ENCODE results near the gene HSPA4L.

Gene HSPA4L

GRCh38 chr4:127875791-127876190 is 93.7 kb downstream of the HSPA4L start:
- Mint-ChIP-seq H3K27me3 (no peaks in the 10 kb centered on the region), H3K9me3 (ENCODE audit: low read depth) (no peaks in the 10 kb centered on the region), H3K27ac (no peak overlapping the region), H3K4me1 (ENCODE audit: low read depth) (peaks cover 16% of the 10 kb centered on the region), H3K36me3 (peaks cover 11% of the 10 kb centered on the region), H3K4me3 (no peak overlapping the region)

DNA sequence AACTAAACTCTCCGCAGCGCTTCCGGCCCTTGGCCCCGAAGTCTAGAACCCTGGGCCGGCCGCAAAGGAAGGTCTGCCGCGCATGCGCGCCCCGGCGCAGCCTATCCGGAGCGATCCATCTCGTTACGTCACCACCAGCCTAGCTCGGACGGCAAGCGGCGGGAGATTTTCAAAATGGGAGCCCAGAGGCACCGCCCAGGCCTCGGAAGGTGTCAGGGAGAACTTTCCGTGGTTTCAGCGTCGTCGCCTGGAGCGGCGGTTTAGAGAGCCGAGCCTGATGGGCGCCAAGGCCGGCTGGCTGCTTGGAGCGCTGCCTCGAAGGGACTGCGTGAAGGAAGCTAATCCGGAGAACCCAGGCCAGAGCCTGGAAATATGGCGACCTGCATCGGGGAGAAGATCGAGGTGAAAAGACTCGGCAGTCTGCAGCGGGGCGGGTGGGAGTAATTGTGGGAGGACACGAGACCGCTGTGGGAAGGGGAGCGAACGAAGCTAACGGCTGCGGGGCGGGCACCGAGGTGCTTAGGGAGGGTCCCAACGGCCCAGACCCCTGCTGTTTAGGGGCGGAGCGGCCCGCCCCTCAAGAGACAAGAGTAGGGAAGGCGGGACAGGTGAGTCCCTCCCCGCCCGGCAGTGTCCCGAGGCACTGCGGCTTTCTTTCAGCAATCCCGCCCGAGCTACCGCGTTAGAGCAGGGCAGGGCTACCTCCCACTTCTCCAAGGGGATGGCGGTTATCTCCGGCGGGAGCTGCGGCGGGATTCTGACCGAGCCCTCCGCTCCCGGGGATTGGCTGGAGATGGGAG is 98.8 kb downstream of the HSPA4L start, which contains the start of gene PLK4:
Gene PLK4 (plus strand): TSS at position 131 of the 800 bp plus-strand sequence. CDS start 242 bp downstream, at position 373.
- peaks cover 23% of the 10 kb centered on the region for H3K4me1 Mint-ChIP-seq (ENCODE audit: low read depth)
- H3K36me3 Mint-ChIP-seq: peaks cover 4% of the 10 kb centered on the region
- peak within 1 kb of the TSS; percentile 98 for H3K4me3 Mint-ChIP-seq
- peak within 1 kb of the TSS; percentile 97 for H3K27ac Mint-ChIP-seq
- no peaks in the 10 kb centered on the region for H3K9me3 Mint-ChIP-seq (ENCODE audit: low read depth)
- H3K27me3 Mint-ChIP-seq: no peaks in the 10 kb centered on the region

DNA sequence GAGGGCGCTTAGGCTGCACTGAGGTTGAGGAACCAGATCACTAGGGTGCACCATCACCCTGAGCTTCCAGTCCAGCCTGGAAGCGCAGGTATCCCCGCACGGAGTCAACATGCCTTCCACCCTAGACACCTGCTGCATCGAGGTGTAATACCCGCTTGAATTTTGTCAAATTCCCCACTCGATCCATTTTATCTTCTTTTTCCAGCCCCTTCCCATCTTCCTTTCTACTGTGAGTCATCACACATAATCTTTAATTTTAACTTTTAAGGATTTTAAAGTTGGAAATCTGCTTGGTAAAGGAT is 99.4 kb downstream of the HSPA4L start:
- Mint-ChIP-seq H3K27me3 (no peaks in the 10 kb centered on the region), H3K9me3 (ENCODE audit: low read depth) (no peaks in the 10 kb centered on the region), H3K27ac (peak overlapping the region; percentile 34), H3K4me3 (peak overlapping the region; percentile 98), H3K36me3 (peaks cover 9% of the 10 kb centered on the region), H3K4me1 (ENCODE audit: low read depth) (peaks cover 23% of the 10 kb centered on the region)

GRCh38 chr4:127888559-127888958 is 106.4 kb downstream of the HSPA4L start:
- Mint-ChIP-seq H3K36me3 (peaks cover 16% of the 10 kb centered on the region), H3K4me3 (no peak overlapping the region), H3K27me3 (no peaks in the 10 kb centered on the region), H3K4me1 (ENCODE audit: low read depth) (no peaks in the 10 kb centered on the region), H3K27ac (no peak overlapping the region), H3K9me3 (ENCODE audit: low read depth) (no peaks in the 10 kb centered on the region)

DNA sequence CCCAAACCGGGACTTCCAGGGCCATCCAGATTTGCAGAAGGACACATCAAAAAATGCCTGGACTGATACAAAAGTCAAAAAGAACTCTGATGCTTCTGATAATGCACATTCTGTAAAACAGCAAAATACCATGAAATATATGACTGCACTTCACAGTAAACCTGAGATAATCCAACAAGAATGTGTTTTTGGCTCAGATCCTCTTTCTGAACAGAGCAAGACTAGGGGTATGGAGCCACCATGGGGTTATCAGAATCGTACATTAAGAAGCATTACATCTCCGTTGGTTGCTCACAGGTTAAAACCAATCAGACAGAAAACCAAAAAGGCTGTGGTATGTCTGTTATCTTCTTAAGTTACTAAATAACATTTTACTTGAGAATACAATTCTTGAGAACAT is 107.8 kb downstream of the HSPA4L start:
- Mint-ChIP-seq H3K36me3 (peaks cover 22% of the 10 kb centered on the region), H3K27me3 (no peaks in the 10 kb centered on the region)

More for the DNA sequence above, 107.8 kb downstream of the HSPA4L start:
- Mint-ChIP-seq H3K4me1 (ENCODE audit: low read depth) (no peaks in the 10 kb centered on the region), H3K9me3 (ENCODE audit: low read depth) (no peaks in the 10 kb centered on the region), H3K27ac (no peak overlapping the region), H3K4me3 (no peak overlapping the region)
